IPS DF 4.7 (cell line): Measurements from ENCODE around the gene FARP1.
"Not testable (repeated sequence)": the region's sequence is repeated elsewhere in the genome, so short reads cannot be mapped to it uniquely, and the experiment has no call there.

ENCODE experiments used
- DNase-seq: peaks from one replicate; pipeline ENCODE4 v3.0.0-alpha.2; 2013; ENCODE audit warnings: low spot score; ENCODE audit errors: extremely low read depth

The FARP1 gene

DNA sequence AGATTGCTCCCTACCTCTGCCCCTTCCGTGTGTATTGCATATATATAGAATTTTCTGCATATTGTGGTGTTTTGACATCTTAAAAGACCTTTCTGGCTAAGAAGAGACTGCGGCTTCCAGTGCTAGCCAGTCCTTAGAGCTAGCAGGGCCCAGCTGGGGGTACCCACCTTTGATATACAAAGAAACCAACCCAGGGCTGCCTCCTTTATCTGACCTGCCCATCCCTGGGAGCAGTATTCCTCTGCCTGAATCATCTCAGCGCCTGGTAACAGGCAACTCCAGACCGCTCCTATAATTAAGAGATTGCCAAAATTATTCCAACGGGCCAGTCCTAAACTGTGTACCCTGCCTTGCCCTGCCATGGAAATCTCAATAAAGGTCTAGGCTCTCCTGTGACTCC lies 220.4 kb downstream of the FARP1 start:
- DNase-seq, result no peak

DNA sequence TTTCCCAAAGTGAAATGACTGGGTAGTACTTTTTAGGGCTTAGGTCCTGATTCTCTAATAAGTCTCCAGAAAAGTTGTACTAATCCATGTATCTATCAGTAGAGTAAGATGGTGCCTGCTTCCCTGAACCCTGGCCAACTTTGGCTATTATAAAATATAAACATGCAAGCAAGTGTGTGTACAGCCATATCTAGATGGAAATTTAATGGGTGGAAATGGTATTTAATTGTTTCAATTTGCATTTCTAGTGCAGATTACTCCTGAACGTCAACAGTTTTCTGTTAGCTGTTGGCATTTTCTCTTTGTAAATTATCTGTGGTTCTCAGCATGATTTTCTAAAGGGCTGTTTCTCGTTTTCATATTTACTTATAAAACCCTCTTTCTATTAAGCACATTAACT lies 221.3 kb downstream of the FARP1 start:
- no peak for DNase-seq

DNA sequence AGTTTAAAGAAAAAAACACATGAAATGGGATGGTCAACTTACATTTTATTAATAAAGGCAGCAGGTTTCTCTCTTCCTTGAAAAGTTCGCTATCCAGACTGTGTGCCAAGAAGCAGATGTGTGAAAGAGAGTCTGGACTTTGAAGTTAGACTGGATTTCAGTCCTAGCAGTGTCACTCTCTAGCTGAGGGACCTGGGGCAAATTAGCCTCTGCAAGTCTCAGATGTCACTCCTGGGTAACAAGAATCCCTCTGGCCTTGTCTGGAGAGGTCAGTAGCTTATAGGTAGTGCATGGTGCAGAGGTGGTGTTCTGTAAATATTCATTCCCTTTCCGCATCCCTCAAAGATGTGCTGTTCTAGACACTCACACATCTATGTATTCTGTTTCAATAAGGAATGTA lies 221.8 kb downstream of the FARP1 start:
- DNase-seq, result no peak

DNA sequence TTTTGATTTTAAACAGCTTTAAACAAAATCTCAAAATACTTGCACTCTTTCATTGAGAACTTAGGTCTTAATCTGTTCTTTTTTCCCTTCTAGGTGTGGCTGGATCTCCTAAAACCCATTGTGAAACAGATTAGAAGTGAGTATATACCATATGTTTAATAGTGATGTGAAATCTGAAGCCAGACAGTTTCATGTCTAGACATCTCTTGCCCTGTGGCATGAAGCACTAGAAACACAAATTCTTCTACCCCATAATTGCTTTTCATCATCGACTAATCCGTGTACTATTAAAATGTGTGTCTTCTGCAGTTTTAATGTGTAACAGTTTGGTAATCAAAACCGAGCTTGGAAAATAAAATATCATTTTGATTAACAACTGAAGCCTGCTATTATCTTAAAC lies 222.4 kb downstream of the FARP1 start:
- DNase-seq, result no peak

DNA sequence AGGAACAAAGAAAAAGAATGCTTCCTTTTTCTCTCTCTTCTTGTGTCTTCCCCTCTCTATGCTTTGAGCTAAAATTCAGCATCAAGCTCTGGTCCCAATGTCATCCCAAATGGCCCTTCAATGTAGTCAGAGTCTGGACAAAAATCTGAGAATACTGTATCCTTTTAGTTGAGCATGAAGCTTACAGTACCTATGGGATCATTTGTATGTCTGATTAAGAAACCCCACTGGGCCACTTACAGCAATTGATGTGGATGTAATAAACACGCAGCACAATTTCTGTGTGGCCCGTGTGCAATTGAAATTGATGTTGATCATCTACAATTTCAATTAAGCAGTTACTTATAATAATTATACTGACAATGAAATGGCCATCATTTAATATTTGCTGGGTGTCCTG lies 223.1 kb downstream of the FARP1 start:
- DNase-seq, result no peak

DNA sequence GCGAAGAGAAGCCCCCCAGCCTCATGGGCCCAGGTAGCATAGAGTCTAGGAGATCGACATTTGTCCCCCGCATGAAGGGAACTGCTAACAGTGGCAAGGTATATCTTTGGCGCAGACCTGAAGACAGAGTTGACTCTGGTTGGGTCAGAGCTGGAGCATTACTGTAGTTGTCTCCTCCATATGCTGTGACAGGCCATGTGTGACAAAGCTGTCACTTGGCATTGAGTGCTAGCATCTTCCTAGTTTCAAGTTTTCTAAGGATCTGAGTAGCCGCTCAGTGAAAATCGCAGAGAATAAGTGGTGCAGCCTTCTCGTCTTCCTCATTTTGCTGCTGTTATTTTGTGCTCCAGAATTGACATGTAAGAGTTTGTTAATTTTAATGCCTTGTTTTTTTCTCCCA lies 223.5 kb downstream of the FARP1 start:
- DNase-seq, result no peak

DNA sequence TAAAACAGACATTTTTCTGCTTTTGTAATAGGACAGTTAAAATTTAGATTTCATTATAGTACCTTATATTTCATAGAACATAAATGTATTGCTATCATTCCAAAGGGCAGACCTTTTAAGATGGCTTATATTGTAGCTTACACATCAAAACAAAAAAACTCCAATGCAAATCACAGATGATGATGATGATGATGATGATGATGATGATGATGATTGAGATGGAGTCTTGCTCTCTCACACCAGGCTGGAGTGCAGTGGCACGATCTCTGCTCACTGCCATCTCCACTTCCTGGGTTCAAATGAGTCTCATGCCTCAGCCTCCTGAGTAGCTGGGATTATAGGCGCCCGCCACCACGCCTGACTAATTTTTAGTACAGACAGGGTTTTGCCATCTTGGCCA lies 224.1 kb downstream of the FARP1 start:
- DNase-seq, result no peak

DNA sequence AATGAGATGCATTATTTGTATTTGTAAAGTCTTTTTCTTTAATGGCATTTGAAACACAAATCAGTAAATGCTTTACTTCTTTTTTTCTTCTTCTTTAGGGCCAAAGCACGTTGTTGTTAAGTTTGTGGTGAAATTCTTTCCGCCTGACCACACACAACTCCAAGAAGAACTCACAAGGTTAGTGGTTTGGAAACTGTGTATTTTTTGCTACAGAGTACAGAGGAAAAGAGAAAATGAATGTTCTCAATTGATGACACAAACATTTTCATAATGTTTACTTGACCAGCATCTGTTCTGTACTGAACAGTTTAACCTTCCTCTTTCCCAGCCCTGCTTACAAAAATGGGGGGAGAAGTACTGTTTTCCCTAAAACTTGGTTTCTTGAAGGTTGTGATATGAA lies 225.1 kb downstream of the FARP1 start:
- DNase-seq, result no peak

DNA sequence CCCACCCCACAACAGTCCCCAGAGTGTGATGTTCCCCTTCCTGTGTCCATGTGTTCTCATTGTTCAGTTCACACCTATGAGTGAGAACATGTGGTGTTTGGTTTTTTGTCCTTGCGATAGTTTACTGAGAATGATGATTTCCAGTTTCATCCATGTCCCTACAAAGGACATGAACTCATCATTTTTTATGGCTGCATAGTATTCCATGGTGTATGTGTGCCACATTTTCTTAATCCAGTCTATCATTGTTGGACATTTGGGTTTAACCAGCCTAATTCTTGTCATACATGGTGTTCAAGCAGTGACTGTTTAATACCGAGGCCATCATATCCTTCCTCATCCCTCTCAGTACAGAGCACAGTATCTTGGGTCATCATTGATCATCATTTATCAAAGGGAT lies 226.6 kb downstream of the FARP1 start:
- DNase-seq, result not testable (repeated sequence)

DNA sequence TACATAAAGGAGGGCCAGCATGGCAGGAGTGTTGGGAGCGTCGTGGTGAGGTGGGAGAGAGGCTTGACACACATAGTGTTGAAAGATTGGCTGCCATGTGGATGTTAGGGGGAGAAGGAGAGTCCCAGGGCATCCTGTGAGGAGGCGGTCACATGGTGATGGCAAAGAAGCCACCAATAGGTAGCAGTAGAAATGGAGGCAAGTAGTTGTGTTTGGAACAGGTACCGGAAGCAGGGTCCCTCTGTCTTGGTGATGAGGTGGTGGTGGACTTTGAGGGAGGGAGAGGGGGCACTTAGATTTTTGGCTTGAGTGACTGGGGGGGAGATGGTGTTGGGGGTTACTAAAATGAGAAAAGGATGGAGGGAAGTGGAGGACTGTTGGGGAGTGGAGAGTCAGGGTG lies 227.4 kb downstream of the FARP1 start:
- no peak for DNase-seq

DNA sequence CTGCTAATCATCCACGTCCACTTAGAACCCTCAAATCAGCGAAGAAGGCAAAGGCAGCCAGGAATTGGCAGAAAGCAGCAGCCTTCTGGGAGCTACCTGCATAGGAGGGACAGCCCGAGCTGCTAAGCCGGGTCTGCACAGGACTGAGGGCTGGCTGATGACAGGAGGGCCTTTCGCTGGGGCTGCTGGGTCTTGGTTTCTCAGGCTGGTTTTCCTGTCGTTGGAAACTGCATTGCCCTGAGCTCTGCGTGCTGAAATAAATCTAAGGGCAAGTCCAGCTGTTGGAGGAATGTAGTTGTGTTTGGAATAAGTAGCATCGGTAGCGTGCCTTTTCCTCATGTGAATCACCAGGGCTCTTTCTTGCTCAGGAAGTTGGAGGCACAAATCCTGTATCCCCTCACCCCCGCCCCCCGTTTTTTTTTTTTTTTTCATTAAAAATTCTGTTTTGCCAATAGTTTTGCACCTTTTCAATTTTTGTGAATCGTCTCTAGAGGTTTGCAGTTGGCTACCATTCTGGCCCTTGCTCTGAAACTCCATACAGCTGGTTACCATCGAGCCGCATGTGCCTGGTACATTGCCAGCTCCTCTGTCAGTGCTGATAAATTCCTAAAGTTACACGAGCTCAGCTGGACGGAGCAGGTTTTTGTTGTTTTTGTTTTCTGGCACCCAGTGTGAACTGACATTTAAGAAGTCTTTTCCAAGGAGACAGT lies 228.1 kb downstream of the FARP1 start:
- no peak for DNase-seq

DNA sequence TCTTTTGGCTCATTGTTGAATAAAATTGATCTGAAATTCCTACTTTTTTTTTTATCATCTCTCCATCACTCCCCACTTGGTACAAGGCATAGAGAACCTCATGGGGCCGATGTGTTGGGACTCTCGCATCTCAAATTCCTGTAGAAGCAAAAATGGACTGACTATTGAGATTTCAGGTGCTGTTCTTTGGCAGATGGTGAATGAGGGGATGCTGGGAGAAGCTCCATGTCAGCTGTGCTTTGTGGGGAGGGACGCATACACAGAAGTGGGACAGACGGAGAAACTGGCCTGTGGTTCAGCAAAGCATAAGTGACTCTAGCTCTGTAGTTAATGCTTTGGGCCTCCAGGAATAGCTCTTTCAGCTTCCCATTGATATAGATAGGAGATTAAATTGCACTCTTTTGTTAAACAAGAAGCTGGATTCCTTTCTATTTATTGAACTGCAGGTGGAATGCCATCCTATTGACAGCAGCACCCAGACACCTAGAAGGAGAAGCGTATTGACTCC lies 228.7 kb downstream of the FARP1 start:
- no peak for DNase-seq

DNA sequence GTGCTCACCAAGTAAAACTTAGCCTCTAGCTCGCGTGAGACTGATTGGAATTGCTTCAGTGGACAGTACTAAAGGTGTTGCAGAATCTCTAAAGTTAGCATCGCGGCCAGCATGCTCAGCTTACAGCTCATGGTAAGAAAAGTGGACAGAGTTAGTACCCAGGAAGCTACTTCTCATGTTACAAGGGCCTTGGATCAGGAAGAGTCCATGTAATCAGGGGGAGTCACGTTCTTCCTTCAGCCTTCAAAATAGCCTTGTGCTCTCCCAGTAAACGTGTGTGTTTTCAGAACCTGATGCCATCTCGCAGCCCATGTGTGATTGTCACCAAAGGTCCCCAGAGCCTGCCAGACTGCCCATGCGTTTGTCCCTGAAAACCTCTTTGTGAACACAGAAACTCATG lies 230.0 kb downstream of the FARP1 start:
- DNase-seq, result peak; percentile 11

DNA sequence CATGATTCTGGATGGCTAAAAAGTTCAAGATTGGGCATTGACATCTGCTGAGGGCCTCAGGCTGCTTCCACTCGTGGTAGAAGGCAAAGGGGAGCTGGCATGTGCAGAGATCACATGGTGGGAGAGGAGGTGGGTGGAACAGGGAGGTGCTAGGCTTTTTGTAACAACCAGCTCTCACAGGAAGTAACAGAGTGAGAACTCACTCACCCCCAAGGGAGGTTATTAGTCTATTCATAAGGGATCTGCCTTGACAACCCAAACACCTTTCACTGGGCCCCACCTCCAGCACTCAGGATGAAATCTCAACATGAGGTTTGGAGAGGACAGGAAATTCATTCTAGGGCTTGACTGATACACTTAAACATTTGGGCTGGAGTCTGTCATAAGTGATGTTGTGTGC lies 231.9 kb downstream of the FARP1 start:
- DNase-seq, result no peak

DNA sequence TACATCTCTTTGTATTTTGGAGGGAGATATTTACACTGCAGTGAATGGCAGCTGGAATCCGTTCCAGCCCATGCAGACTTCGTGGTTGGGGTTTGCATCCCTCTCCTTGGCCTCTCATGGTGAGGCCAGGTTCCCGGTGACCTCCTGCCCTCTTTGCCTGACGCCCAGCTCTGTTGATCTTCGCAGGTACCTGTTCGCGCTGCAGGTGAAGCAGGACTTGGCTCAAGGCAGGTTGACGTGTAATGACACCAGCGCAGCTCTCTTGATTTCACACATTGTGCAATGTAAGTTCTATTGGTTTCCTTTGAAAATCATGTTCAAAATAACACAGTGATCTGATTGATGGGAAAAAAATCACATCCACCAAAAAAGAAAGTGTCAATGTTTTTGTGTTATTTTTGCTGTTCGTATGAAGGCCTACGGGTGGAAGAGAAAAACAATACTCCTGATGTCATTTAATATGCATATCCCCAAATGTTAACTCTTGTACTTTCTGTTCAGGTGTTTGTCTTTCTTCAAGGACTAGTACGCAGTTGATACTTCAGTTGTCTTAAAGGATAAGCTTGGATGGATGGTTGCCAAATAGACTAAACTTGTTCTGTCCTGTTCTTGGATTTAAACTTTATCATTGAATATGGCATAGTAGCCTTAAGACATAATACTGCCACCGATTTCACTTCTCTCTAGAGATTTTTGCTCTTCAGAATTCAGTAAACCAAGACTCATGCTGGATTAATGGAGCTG lies 234.9 kb downstream of the FARP1 start:
- no peak for DNase-seq

DNA sequence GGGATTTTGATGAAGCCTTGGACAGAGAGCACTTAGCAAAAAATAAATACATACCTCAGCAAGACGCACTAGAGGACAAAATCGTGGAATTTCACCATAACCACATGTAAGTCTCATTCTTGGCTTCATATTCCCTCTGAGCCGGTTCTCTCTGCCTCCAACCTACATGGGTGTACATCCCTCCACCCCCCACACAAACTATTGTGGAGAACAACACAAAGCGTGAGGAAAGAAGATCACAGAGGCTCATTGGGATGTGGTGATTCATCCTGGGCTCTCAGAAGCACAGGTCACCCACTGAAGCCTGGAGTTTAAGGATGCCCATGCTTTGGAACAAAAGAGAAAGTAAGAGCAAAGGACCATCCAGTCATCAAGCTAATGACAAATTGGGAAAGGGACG lies 241.8 kb downstream of the FARP1 start:
- no peak for DNase-seq

DNA sequence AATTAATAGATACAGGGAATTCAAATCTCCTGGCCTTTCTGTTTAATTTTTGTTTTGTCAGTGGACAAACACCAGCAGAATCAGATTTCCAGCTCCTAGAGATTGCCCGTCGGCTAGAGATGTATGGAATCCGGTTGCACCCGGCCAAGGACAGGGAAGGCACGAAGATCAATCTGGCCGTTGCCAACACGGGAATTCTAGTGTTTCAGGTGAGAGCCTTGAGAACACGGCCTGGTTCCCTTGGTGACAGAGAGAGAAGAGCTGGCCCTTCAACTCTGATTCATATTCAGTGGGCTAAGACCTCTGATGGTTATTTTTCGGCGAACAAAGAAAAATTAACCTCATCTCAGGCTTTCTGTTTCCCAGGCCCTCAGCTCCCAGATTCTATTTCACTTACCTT lies 242.7 kb downstream of the FARP1 start:
- DNase-seq, result no peak

DNA sequence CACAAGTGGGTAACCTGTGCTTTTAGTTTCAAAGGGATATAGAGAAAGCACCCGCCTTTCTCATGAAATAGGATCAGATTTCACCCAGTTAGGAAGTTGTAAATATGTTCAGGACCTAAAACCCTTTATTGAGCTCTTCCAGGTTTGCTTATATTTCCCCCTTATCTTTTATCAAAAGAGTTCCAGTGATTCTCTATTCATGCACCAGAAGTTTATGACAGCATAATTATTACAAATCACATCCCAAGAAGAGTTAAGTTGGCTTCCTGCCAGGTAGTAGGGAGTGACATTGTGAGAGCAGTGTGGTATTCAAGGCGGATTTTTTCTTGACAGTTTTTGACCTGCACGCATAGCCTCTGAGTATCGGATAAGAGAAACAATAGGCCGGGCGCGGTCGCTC lies 243.7 kb downstream of the FARP1 start:
- DNase-seq, result no peak

DNA sequence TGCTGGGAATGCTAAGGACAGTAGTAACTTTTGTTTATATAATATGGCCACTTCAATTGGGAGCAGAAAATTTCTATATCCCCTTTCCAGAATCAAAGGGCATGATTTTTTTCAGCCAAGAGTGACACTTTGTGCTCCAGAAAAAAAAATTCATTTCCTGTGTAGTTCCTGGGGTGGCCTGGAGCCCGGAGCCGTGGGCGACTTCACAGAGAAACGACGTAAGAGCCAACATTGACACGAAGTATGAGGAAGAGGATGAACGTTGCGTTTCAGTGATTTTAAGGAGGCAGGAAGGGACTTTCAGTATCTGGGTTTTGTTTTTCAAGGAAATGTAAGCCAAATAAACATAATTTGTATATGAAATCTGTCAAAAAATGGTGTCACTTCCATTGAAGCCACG lies 246.4 kb downstream of the FARP1 start:
- DNase-seq, result no peak

DNA sequence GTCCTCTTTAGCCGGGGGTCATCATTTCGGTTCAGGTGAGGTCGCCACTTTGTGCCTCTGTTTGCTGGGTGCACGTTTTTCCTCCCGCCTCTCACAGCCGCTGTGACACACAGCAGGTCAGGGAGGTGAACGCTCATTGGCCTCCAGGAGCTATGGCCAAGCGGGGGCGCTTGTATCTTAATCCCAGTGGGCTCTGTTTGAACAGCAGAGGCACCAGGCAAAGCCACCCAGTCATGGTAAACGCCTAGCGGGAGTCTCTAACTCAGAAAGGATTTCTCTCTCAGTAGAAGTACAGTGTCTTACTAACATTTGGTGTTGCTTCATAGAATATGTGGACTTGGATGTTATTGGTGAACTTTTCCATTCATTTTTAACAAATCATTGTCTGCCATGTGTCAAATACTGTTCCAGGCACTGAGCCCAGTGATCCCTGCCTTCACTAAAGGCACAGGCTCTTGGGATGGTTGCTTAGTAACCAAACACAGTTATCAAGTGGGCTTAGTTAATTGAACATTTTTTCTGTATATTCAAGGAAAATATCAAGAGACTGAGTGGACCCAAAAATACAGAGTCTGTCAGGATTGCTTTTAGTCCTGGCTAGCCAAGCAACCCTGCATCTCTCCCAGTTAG lies 247.3 kb downstream of the FARP1 start:
- DNase-seq, result no peak

DNA sequence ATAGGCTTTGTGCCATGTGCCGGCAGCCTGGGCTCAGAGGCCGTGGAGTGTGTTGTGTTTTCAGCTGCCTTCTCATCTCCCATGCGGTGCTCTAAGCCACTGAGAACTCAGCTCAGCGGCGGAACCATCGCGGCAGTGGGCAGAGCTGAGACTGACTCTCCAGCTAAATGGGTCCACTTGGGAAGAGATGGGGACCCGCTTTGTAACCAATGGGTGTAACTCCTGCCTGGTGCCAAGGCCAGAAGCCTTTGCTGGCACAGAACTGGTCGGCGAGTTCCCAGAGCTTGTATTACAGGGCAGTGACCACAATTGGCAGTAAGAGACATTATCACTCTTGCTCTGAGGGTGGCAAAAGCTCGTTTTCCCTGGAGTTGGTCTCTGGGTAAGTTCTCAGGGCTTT lies 251.0 kb downstream of the FARP1 start:
- no peak for DNase-seq

DNA sequence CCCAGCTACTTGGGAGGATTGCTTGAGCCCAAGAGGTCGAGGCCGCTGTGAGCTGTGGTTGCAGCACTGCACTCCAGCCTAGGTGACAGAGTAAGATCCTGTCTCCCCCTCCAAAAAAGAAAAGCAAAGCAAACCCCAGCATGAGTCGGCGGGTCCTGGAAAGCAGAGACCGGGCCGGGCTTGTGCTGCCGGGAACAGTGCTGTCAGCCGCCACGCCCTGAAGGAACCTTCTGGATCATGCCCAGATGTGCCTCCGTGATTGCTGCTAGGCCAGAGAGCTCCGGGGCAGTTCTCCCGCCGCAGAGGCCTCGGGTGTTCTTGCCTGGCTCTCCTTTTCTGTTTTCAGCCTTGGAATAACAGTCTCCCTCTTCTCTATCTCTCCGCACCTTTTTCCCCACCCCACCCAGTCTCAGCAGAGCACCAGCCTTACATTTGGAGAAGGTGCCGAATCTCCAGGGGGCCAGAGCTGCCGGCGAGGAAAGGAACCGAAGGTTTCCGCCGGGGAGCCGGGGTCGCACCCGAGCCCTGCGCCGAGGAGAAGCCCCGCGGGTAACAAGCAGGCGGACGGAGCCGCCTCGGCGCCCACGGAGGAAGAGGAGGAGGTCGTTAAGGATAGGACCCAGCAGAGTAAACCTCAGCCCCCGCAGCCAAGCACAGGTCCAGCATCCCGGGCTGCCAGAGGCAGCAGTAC lies 252.1 kb downstream of the FARP1 start:
- no peak for DNase-seq
